ENCODE results near the gene PKN1. TPM values are rescaled to one million over a fixed set of nuclear protein-coding genes. Genes with fewer than 3 reads are reported as not detected.

PKN1 gene
- total RNA-seq, 2 experiments from 2014 or later = 173 to 176 TPM

DNA sequence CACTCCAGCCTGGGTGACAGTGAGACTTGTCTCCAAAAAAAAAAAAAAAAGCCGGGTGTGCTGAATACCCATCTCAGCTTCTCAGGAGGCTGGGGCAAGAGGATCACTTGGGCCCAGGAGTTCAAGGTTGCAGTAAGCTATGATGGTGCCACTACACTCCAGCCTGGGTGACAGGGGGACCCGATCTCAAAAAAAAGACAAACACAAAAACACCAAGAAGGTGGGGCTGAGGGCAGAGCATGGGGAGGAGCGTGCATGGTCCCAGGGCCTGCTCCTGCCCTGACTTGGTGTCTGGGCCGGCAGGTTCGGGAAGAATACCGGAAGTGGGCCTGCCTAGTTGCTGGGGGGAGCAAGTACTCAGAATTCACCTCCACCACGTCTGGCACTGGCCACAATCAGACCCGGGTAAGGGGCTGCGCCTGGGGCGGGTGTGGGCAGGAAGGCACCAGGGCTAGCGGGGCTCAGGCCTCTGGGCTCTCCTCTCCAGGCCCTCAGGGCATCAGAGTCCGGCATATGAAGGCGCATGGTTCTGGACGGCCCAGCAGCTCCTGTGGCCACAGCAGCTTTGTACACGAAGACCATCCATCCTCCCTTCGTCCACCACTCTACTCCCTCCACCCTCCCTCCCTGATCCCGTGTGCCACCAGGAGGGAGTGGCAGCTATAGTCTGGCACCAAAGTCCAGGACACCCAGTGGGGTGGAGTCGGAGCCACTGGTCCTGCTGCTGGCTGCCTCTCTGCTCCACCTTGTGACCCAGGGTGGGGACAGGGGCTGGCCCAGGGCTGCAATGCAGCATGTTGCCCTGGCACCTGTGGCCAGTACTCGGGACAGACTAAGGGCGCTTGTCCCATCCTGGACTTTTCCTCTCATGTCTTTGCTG is 25.3 kb upstream of the PKN1 start:
- peaks cover 17% of the 10 kb centered on the region for H3K4me1 Mint-ChIP-seq
- H3K9me3 Mint-ChIP-seq (ENCODE audit: low read depth) = no peaks in the 10 kb centered on the region
- H3K27me3 Mint-ChIP-seq = no peaks in the 10 kb centered on the region
- DNase-seq (peak; percentile 36), ATAC-seq (no peak)
- H3K4me3 Mint-ChIP-seq = no peak overlapping the region
- H3K36me3 Mint-ChIP-seq (ENCODE audit: low read depth) = peaks cover 79% of the 10 kb centered on the region
- ChIA-PET POLR2A (interaction anchor here (0.9 kb wide), 2 partner anchors 9 to 271 kb away, joined by 5 to 8 read pairs; no protein-coding TSS in a partner anchor), CTCF (interaction anchor here (0.6 to 2.6 kb wide), 7 partner anchors 46 to 1046 kb away, joined by 3 to 14 read pairs (median 4); partner anchors contain the start of gene ASF1B)
- peak overlapping the region; percentile 55 for H3K27ac Mint-ChIP-seq
- intact Hi-C loops (cut with DNase I, micrococcal nuclease) = loop anchor here (2.0 to 5.0 kb wide), 5 partner anchors 25 to 527 kb away; partner anchors contain the start of gene ASF1B (in 1 of the 2)

- intact Hi-C loops (cut with DNase I, micrococcal nuclease) = loop anchor here in 1 of 2 experiments (5.0 kb wide), 1 partner anchor 211 kb away; no protein-coding TSS in a partner anchor
Measured at GRCh38 chr19:14408491-14409145, 24.5 kb upstream of the PKN1 start.

DNA sequence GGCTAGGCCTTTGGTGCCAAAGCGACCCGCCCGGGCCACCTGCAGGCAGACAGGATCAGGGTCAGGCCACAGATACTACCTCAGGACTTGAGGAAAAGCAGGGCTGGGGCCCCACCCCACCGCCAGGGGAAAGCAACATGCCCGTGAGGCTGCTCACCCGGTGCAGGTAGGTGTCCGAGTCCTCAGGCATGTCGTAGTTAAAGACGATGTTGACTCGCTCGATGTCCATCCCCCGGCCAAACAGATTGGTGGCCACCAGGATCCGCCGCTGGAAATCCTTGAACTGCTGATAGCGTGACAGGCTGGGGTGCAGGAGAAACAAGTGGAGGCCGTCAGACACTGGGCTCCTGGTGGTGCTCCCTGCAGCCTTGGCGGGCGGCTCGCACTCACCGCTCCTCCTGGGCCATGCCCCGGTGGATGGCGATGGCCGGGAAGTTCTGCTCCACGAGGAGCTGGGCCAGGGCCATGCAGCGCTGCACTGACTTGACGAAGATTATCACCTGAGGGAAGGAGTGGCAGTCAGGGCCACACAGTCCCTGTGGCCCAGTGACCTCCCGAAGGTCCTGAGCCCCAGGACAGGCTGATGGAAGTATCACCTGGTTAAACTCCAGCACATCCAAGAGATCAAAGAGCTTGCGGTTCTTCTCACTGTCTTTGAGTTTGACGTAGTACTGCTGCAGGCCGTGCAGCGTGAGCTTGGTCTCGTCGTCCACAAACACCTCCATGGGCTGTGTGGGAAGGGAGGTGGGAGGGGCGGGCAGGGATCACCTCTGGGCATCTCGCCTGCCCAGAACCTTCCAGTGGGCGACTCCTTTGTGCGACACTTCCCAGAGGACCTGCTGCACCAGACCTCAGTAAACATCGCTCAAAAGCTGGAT is 23.7 kb upstream of the PKN1 start:
- Mint-ChIP-seq H3K4me3 (peak overlapping the region; percentile 39), H3K4me1 (peaks cover 29% of the 10 kb centered on the region), H3K36me3 (ENCODE audit: low read depth) (peaks cover 83% of the 10 kb centered on the region), H3K27me3 (no peaks in the 10 kb centered on the region), H3K27ac (peak overlapping the region; percentile 60), H3K9me3 (ENCODE audit: low read depth) (no peaks in the 10 kb centered on the region)
- POLR2A ChIA-PET = no interaction called here
- DNase-seq = peak; percentile 42
- ATAC-seq = no peak
- CTCF ChIA-PET = interaction anchor here (0.5 to 1.5 kb wide), 4 partner anchors 17 to 209 kb away, joined by 3 to 5 read pairs (median 3); no protein-coding TSS in a partner anchor
- intact Hi-C loops (cut with DNase I, micrococcal nuclease) = loop anchor here (5.0 to 10.0 kb wide), 3 partner anchors 65 to 212 kb away; partner anchors contain the start of genes ADGRL1 (in 1 of the 2) and PTGER1 (in 1 of the 2)

More at GRCh38 chr19:14408491-14409145, 24.5 kb upstream of the PKN1 start:
- Mint-ChIP-seq H3K4me3 (no peak overlapping the region), H3K4me1 (peaks cover 25% of the 10 kb centered on the region), H3K27ac (peak overlapping the region; percentile 37), H3K36me3 (ENCODE audit: low read depth) (peaks cover 83% of the 10 kb centered on the region), H3K27me3 (no peaks in the 10 kb centered on the region), H3K9me3 (ENCODE audit: low read depth) (no peaks in the 10 kb centered on the region)
- DNase-seq (peak; percentile 39), ATAC-seq (no peak)
- CTCF ChIA-PET = no interaction called here
- POLR2A ChIA-PET = interaction anchor here (0.9 kb wide), 2 partner anchors 8 to 272 kb away, joined by 5 to 8 read pairs; no protein-coding TSS in a partner anchor

DNA sequence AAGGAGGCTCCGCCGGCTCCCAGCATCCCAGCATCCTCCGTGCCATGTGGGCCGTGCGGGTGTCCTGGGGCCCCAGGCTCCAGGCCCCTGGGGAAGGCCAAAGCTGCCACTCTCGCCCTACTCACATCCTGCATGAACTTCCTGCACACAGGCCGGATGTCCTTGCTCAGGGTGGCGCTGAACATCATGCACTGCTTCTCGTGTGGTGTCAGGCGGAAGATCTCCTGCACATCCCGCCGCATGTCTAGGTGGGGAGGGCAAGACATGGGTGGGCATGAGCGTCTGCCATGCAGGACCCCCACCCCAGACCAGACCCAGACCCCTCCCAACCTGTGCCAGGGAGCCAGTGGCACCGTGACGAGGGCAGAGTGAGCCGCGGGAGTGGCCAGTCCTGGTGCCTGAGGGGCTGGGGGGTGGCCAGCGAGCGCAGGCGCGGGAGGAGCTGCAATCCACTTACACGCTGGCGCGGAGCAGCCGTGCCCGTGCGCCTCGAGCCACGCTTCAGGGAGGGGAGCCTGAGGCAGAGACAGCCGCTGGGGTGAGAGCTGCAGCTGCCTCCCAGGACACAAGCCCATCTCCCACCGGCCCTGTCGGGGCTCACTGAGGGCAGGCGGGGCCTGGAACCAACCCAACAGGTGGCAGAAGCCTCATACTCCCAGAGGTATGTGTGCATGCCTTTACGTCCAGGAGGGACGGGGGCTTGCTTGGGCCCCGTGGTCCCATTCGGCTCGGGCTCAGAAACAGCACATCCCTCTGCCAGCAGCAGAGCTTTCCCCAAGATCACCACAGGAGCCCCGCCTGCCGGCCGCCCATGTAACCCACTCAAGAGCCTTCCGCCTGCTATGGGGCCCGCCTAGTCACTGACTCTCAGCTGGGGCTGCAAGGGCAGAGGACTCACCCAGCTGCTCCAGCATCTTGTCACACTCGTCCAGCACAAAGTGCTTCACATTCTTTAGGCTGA is 22.7 kb upstream of the PKN1 start:
- peak; percentile 54 for DNase-seq
- Mint-ChIP-seq H3K27ac (peak overlapping the region; percentile 60), H3K36me3 (ENCODE audit: low read depth) (peaks cover 81% of the 10 kb centered on the region), H3K9me3 (ENCODE audit: low read depth) (no peaks in the 10 kb centered on the region), H3K4me1 (peaks cover 35% of the 10 kb centered on the region), H3K27me3 (no peaks in the 10 kb centered on the region), H3K4me3 (no peak overlapping the region)
- peak; percentile 13 for ATAC-seq
- ChIA-PET CTCF (interaction anchor here (0.5 to 1.5 kb wide), 6 partner anchors 18 to 210 kb away, joined by 3 to 5 read pairs (median 4); no protein-coding TSS in a partner anchor), POLR2A (interaction anchor here (1.0 kb wide), 1 partner anchor 274 kb away, joined by 3 read pairs; the partner anchor contains the start of gene ASF1B)
- intact Hi-C loops (cut with DNase I, micrococcal nuclease) = loop anchor here in 1 of 2 experiments (10.0 kb wide), 2 partner anchors 64 to 206 kb away; partner anchors contain the start of genes ADGRL1 and PTGER1

- H3K4me3 Mint-ChIP-seq = no peak overlapping the region
- CTCF ChIA-PET = interaction anchor here (0.8 to 1.5 kb wide), 3 partner anchors 45 to 84 kb away, joined by 4 to 5 read pairs (median 5); no protein-coding TSS in a partner anchor
- intact Hi-C loops (cut with DNase I, micrococcal nuclease) = loop anchor here in 1 of 2 experiments (10.0 kb wide), 2 partner anchors 63 to 207 kb away; partner anchors contain the start of genes ADGRL1 and PTGER1
- H3K4me1 Mint-ChIP-seq = peaks cover 44% of the 10 kb centered on the region
- no peak for ATAC-seq
- peak overlapping the region; percentile 21 for H3K27ac Mint-ChIP-seq
- POLR2A ChIA-PET = interaction anchor here (1.0 kb wide), 1 partner anchor 275 kb away, joined by 3 read pairs; the partner anchor contains the start of gene ASF1B
- no peaks in the 10 kb centered on the region for H3K9me3 Mint-ChIP-seq (ENCODE audit: low read depth)
- no peaks in the 10 kb centered on the region for H3K27me3 Mint-ChIP-seq
- H3K36me3 Mint-ChIP-seq (ENCODE audit: low read depth) = peaks cover 83% of the 10 kb centered on the region
- DNase-seq = no peak
Measured at GRCh38 chr19:14411161-14411937, 21.8 kb upstream of the PKN1 start.

DNA sequence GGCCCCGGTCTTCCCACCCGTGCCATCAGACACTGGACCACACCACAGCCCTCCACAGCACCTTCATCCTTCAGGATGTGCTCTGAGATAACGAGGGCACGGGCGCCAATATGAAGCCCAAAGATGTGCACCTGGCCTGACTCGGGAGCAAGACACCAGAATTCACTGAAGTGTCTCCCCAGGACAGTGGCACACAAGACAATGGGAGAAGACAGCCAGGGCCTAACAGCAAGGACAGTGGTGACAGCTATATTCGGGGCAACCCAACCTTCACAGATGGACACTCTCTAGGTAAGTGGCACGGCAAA is 21.2 kb upstream of the PKN1 start:
- H3K4me3 Mint-ChIP-seq = no peak overlapping the region
- peak overlapping the region; percentile 21 for H3K27ac Mint-ChIP-seq
- DNase-seq (no peak), ATAC-seq (no peak)
- peaks cover 50% of the 10 kb centered on the region for H3K4me1 Mint-ChIP-seq
- H3K9me3 Mint-ChIP-seq (ENCODE audit: low read depth) = no peaks in the 10 kb centered on the region
- ChIA-PET CTCF (no interaction called here), POLR2A (no interaction called here)
- intact Hi-C loops (cut with DNase I, micrococcal nuclease) = loop anchor here in 1 of 2 experiments (10.0 kb wide), 2 partner anchors 63 to 207 kb away; partner anchors contain the start of genes ADGRL1 and PTGER1
- peaks cover 83% of the 10 kb centered on the region for H3K36me3 Mint-ChIP-seq (ENCODE audit: low read depth)
- no peaks in the 10 kb centered on the region for H3K27me3 Mint-ChIP-seq

DNA sequence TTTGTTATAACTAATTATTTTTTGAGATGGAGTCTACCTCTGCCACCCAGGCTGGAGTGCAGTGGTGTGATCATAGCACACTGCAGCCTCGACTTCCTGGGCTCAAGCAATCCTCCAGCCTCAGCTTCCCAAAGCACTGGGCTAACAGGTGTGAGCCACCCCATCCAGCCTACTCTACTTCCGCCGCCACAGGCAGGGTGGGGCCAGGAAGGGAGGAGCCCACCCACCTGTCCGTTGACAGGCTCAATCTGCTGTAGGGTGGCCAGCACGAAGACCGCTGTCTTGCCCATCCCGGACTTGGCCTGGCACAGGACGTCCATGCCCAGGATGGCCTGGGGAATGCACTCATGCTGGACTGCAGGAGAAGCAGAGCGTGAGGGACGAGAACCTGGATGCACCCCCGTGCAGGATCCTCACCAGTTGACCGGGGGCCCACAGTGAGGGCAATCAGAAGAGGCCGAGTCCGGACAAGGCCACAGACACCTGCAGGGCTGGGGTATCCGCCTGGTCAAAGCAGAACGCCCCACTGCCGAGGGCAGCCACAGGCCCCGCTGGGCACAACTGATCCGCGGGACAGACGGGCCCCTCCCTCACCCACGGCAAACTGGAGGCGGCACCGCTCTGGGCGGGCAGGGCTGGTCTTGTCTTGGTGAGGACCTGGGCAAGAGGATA is 20.6 kb upstream of the PKN1 start:
- intact Hi-C loops (cut with DNase I, micrococcal nuclease) = loop anchor here in 1 of 2 experiments (10.0 kb wide), 2 partner anchors 62 to 208 kb away; partner anchors contain the start of genes ADGRL1 and PTGER1
- Mint-ChIP-seq H3K4me1 (peaks cover 53% of the 10 kb centered on the region), H3K27me3 (no peaks in the 10 kb centered on the region), H3K27ac (no peak overlapping the region), H3K4me3 (no peak overlapping the region), H3K36me3 (ENCODE audit: low read depth) (peaks cover 84% of the 10 kb centered on the region), H3K9me3 (ENCODE audit: low read depth) (no peaks in the 10 kb centered on the region)
- CTCF ChIA-PET = no interaction called here
- DNase-seq (no peak), ATAC-seq (no peak)
- POLR2A ChIA-PET = no interaction called here

DNA sequence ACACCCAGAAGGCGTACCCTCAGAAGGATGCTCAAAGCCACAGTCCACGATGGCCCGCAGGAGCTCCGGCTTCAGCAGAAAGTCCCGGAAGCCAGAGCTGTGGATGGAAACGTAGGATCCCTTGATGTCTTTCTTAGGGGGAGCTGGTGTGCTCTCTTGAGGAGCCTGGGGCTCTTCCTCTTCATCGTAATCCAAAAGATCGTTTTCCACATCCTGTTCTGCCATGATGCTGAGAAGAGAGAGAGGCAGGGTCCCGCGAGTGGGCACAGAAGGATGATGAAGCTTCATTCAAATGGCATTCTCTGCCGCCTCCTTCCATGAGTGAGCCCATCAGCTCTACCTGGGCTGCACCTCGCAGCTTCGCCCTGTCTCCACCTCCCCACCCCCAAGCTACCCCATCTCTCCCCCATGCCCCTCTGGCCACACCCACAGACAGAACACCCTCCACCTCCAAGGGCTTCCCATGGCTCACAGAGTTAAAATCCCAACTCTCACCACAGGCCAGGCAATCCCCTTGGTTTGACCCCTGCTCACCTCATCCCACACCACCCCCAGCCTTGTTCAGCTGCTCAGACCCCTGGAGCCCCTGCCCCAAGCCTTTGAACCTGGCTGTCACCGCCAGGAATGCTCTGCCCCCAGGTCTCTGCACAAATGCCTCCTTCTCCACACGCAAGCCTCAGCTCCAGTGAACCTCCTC is 20.0 kb upstream of the PKN1 start:
- no peak overlapping the region for H3K4me3 Mint-ChIP-seq
- no peak for ATAC-seq
- peaks cover 85% of the 10 kb centered on the region for H3K36me3 Mint-ChIP-seq (ENCODE audit: low read depth)

More for the DNA sequence above, 20.0 kb upstream of the PKN1 start:
- H3K9me3 Mint-ChIP-seq (ENCODE audit: low read depth) = no peaks in the 10 kb centered on the region
- POLR2A ChIA-PET = interaction anchor here (1.1 kb wide), 1 partner anchor 9 kb away, joined by 3 read pairs; no protein-coding TSS in a partner anchor
- no peak for DNase-seq
- intact Hi-C loops (cut with DNase I, micrococcal nuclease) = loop anchor here in 1 of 2 experiments (10.0 kb wide), 2 partner anchors 62 to 208 kb away; partner anchors contain the start of genes ADGRL1 and PTGER1
- H3K27ac Mint-ChIP-seq = peak overlapping the region; percentile 51
- no peaks in the 10 kb centered on the region for H3K27me3 Mint-ChIP-seq
- H3K4me1 Mint-ChIP-seq = peaks cover 54% of the 10 kb centered on the region
- CTCF ChIA-PET = interaction anchor here (0.8 kb wide), 1 partner anchor 196 kb away, joined by 4 read pairs; no protein-coding TSS in a partner anchor

All from activated CD4-positive, alpha-beta T cell treated with anti-CD3 and anti-CD28 coated beads for 36 hours (primary cell).